Measurements from ENCODE around the gene PLEKHS1.
"Not testable (repeated sequence)": the region's sequence is repeated elsewhere in the genome, so short reads cannot be mapped to it uniquely, and the experiment has no call there.

Gene PLEKHS1

DNA sequence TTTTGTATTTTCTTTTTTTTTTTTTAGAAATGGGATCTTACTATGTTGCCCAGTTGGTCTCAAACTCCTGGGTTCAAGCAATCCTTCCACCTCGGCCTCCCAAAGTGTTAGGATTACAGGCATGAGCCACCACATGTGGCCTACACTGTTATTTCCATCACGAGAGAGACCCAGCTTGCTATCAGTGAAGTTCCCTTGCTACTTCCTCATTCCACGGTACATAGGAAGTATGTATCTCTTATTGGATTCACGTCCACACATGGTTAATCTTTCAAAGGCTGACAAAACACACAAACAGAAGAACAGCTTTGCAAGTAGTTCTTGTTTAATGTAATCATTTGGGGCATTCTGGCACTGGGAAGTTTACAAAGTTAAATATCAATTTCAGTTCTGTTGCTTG lies 51.5 kb downstream of the PLEKHS1 start:
- DNase-seq, result no peak

DNA sequence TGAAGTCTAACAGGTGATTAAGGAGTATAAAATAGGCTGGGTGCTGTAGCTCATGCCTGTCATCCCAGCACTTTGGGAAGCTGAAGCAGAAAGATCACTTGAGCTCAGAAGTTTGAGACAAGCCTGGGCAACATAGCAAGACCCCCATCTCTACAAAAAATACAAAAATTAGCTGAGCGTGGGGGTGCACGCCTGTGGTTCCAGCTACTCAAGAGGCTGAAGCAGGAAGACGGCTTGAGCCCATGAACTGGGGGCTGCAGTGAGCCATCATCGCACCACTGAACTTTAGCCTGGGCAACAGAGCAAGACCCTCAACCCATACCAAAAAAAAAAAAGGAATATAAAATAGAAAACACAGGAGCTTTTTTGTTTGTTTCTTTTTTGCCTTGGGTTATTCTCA lies 55.0 kb downstream of the PLEKHS1 start:
- DNase-seq, result no peak

DNA sequence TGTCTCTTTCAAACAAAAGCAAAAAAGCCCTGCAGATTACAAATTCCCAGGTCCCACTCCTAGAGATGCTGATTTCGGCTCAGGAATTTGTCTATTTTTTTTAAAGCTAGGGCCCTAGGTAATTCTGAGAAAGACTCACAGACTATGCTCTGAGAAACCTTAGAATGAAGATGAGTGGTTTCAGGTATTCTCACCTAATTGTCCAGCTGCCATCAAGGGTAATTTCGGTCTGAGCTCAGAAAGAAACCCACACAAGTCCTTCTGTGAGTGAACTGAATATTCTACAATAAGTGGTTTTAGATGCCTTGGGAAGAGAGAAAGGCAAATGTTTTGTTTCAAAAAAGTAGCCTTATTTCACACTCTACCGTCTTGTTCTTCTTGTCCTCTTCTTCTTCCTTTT lies 56.7 kb downstream of the PLEKHS1 start:
- DNase-seq, result no peak

DNA sequence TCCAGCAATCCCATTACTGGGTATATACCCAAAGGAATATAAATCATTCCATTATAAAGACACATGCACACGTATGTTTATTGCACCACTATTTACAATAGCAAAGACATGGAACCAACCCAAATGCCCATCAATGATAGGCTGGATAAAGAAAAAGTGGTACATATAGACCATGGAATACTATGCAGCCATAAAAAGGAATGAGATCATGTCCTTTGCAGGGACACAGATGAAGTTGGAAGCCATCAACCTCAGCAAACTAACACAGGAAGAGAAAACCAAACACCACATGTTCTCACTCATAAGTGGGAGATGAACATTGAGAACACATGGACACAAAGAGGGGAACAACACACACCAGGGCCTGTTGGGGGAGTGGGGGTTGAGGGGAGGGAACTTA lies 63.2 kb downstream of the PLEKHS1 start:
- DNase-seq, result not testable (repeated sequence)

DNA sequence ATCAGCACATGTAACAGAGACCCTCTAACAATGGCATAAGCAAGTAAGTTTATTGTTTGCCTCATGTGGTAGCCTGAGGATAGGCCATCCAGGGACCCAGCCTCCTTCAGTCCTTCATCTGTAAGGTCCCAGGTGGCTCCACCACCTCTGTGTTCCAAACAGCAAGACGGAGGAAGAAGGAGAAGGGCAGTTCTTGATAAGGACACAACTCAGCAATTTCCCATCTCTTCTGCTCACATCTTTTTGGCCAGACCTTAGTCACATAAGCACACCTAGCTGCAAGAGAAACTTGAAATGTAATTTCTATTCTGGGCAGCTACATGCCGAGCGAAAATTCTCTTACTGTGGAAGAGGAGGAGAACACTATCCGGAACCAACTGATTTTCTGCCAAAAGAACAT lies 68.5 kb downstream of the PLEKHS1 start:
- DNase-seq, result no peak

DNA sequence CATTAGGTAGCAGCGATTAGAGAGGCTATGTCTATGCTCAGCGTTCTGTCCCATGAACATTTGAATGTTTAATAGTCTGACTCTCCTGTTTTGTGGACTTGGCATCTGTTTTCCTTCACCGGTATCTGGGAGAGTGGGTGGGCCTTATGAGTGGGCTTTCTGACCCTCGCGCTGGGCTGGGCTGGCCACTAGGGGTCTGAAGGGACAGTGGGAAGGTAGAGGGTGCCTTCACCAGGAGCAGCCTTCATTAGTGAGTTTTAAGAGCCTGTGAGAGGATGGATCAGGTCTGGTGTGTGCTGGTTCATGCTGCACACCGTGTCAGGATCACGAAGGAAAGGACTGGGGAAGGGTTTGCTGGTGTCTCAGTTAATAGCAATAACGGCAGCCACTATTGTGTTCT lies 69.0 kb downstream of the PLEKHS1 start:
- DNase-seq, result no peak

DNA sequence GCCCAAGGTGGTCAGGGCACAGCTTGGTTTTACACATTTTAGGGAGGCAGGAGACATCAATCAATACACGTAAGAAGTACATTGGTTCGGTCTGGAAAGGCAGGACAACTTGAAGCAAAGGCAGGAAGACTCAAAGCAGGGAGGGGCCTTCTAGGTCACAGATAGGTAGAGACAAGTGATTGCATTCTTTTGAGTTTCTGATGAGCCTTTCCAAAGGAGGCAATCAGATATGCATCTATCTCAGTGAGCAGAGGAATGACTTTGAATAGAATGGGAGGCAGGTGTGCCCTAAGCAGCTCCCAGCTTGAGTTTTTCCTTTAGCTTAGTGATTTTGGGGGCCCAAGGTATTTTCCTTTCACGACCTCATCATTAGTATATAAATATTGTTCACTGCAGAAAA lies 69.8 kb downstream of the PLEKHS1 start:
- DNase-seq, result not testable (repeated sequence)

DNA sequence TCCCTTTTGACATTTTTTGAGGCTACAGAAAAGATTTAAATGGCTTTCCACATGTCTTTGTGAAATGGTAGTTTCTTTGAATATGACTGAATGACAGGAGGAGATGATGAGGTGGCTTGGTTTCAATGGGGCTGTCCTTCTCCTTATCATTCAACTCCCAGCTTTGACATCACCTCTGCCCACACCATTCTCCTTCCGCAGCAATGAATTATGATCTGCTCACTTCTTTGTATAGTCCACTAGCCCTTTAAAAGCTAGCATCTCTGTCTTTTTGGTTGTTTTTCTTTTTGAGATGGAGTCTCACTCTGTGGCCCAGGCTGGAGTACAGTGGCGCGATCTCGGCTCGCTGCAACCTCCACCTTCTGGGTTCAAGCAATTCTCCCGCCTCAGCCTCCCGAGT lies 70.7 kb downstream of the PLEKHS1 start:
- DNase-seq, result no peak

DNA sequence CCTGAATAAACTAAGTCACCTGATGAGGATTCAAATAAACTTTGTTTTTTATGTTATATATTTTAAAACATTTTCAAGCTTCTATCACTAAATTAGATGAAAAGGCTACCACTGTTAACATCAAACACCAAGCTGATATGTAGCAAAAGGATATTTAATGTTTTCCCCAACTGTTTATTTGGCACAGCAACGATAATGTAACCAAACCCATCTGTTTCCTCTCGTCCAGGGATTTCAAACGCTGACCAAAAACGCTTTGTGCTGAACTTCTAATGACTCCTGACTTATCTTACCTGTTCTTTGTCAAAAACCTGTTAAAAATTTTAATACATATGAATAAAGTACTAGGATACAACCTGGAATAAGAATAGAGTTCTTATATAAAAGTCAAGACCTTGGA lies 71.9 kb downstream of the PLEKHS1 start:
- no peak for DNase-seq

DNA sequence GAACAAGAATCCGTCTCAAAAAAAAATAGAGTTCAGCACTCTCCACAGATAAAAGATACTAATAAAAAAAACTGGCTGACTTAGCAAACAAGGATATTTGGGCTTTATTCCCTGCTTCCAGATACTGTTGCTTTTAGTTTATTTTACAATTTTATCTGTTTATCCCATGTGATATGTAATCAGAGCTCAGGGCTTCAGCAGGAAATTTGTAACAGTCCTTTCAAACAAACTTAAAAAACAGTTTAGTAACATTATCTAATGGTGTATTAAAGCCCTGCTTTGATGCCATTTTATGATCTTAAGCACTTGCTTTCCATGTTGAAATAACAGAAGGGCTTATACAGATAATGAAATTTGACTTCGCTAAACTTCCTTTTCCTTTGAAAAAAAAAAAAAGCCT lies 74.3 kb downstream of the PLEKHS1 start:
- DNase-seq, result no peak

DNA sequence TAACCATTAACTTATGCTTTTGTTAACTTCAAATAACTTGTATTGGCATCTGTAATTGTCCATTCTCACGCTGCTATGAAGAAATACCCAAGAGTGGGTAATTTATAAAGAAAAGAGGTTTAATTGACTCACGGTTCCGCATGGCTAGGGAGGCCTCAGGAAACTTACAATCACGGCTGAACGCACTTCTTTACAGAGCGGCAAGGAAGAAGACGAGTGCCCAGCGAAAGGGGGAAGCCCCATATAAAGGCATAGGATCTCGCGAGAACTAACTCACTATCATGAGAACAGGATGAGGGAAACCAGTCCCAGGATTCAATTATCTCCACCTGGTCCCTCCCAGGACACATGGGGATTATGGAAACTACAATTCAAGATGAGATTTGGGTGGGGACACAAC lies 77.1 kb downstream of the PLEKHS1 start:
- DNase-seq, result not testable (repeated sequence)
